ENCODE data around the gene UBAC1. TPM values are rescaled to one million over a fixed set of nuclear protein-coding genes. Genes with fewer than 3 reads are reported as not detected.

Gene UBAC1
- total RNA-seq, 1 experiment from 2014 or later: 54.8 TPM

DNA sequence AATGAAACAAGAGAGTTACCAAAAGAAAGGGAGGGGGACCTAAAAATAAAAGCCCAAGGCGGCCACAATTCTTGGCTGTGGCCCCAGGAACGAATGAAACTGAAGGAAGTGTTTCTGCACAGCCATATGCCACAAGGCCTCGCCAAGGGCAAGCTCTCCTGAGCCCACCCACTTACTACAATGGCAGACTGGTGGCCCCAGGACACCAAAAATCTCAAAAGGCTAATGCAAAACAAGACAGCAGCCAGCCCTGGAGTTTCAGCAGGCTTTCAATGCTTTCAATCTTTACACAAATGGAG, 57.9 kb downstream of the UBAC1 start:
- no peaks in the 10 kb centered on the region for H3K9me2 ChIP-seq (ENCODE audit: insufficient read depth)
- intact Hi-C loops (cut with micrococcal nuclease): no loop called here
- no peaks in the 10 kb centered on the region for H3K27me3 ChIP-seq (ENCODE audit: insufficient read depth, low read length)
- TF ChIP-seq JUND (IDR thresholded peaks at IDR 0.05) (no peak), EZH2 (IDR thresholded peaks at IDR 0.05) (no peak), CBX3 (IDR thresholded peaks at IDR 0.05; ENCODE audit: low read depth) (no peak), ZNF274 (IDR thresholded peaks at IDR 0.05; ENCODE audit: low read depth, low read length) (no peak), SRF (IDR thresholded peaks at IDR 0.05; ENCODE audit: low read depth) (no peak)
- peaks cover 0 to 6% of the 10 kb centered on the region in 2 experiments; a peak in 1 of 4 replicates for H3K9me3 ChIP-seq (ENCODE audit: control insufficient read depth in 1 of 2, insufficient read depth in 1 of 2, low read depth in 1 of 2, low read length in 2 of 2)
- no peak overlapping the region for H3K9ac ChIP-seq (ENCODE audit: low read length)
- H3K4me3 ChIP-seq (replicated peaks in 1 of 2; ENCODE audit: low read depth in 1 of 2, low read length in 2 of 2): no peak overlapping the region
- peaks cover 0 to 13% of the 10 kb centered on the region in 2 experiments; a peak in 1 of 4 replicates for H3K36me3 ChIP-seq (ENCODE audit: control insufficient read depth in 1 of 2, insufficient read depth in 2 of 2, low read length in 2 of 2)
- H3K27ac ChIP-seq (ENCODE audit: low read depth, low read length): no peak overlapping the region
- no peak overlapping the region for H3K4me2 ChIP-seq (ENCODE audit: low read length)
- ChIA-PET CTCF (no interaction called here), POLR2A (no interaction called here), RAD21 (ENCODE audit: low non-redundant PET in 1 of 2, low total read pairs in 2 of 2, uncharacterized antibody in 2 of 2, unreplicated experiment in 2 of 2) (no interaction called here)
- ATAC-seq: no peak
- no peak overlapping the region for H2AFZ ChIP-seq (ENCODE audit: low read depth, low read length, poor library complexity, severe bottlenecking)
- H3K4me1 ChIP-seq (ENCODE audit: control insufficient read depth in 1 of 2, insufficient read depth in 2 of 2, low read length in 2 of 2): peaks cover 22 to 38% of the 10 kb centered on the region in 2 experiments
- no TSS peak for BruUV-seq (replicated peaks)
- H3K79me2 ChIP-seq (ENCODE audit: insufficient read depth, low read length): peaks cover 88% of the 10 kb centered on the region
- DNase-seq (ENCODE audit: low read depth, low spot score): no peak
- peaks cover 9% of the 10 kb centered on the region; the same call in 1 of the 2 replicates for H4K20me1 ChIP-seq (ENCODE audit: insufficient read depth)

DNA sequence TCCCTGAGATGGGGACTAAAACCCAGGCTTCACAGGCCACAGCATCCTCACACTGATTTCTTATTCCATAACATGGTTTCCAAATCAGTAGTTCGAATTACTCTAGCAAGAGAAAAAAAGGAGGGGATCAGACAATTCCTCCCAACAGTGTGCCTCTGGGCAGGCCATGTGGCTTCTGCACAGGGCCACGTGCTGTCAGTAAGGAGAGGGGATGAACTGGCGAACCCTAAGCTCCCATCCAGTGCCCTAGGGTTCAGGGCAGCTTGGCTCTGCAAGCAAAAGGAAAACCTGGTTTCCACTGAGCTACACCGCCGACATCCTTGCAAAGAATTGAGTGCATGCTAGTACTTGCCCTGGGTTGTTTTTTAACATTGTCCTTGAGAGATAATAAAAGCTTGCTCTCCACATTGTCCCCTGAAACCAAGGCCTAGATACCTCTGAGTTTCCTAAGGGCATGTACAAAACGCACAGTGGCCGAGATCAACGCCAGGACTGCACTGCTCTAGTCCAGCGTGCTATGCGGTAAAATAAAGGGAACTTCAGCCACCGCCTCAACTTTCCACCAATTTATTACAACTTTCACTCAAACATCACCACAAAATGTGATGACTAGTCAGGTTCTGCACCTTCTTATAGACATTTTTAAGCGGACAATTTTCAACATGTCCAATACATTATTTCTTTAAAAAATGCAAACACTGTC, 58.4 kb downstream of the UBAC1 start:
- Histone ChIP-seq H4K20me1 (ENCODE audit: insufficient read depth) (peaks cover 9% of the 10 kb centered on the region; the same call in 1 of the 2 replicates), H3K79me2 (ENCODE audit: insufficient read depth, low read length) (peaks cover 88% of the 10 kb centered on the region), H3K9me3 (ENCODE audit: control insufficient read depth in 1 of 2, insufficient read depth in 1 of 2, low read depth in 1 of 2, low read length in 2 of 2) (peaks cover 0 to 6% of the 10 kb centered on the region in 2 experiments; a peak in 1 of 4 replicates), H3K4me3 (replicated peaks in 1 of 2; ENCODE audit: low read depth in 1 of 2, low read length in 2 of 2) (no peak overlapping the region), H3K4me2 (ENCODE audit: low read length) (no peak overlapping the region), H3K27me3 (ENCODE audit: insufficient read depth, low read length) (no peaks in the 10 kb centered on the region), H3K9ac (ENCODE audit: low read length) (no peak overlapping the region), H3K4me1 (ENCODE audit: control insufficient read depth in 1 of 2, insufficient read depth in 2 of 2, low read length in 2 of 2) (peaks cover 21 to 33% of the 10 kb centered on the region in 2 experiments), H3K36me3 (ENCODE audit: control insufficient read depth in 1 of 2, insufficient read depth in 2 of 2, low read length in 2 of 2) (peaks cover 0 to 13% of the 10 kb centered on the region in 2 experiments; a peak in 1 of 4 replicates), H2AFZ (ENCODE audit: low read depth, low read length, poor library complexity, severe bottlenecking) (no peak overlapping the region), H3K9me2 (ENCODE audit: insufficient read depth) (no peaks in the 10 kb centered on the region), H3K27ac (ENCODE audit: low read depth, low read length) (no peak overlapping the region)
- ChIA-PET RAD21 (ENCODE audit: low non-redundant PET in 1 of 2, low total read pairs in 2 of 2, uncharacterized antibody in 2 of 2, unreplicated experiment in 2 of 2) (no interaction called here), CTCF (no interaction called here), POLR2A (no interaction called here)
- DNase-seq (ENCODE audit: low read depth, low spot score) (no peak), ATAC-seq (no peak)
- intact Hi-C loops (cut with micrococcal nuclease): no loop called here
- BruUV-seq (replicated peaks): no TSS peak
- TF ChIP-seq ZFX (IDR thresholded peaks at IDR 0.05): no peak
- TF ChIP-seq FOSL1 (IDR thresholded peaks at IDR 0.05; ENCODE audit: low read depth): no peak
